CD4-positive, alpha-beta T cell treated with Interleukin-17A for 4 hours (primary cell): Measurements from ENCODE around the gene THSD1.
"Not testable (repeated sequence)": the region's sequence is repeated elsewhere in the genome, so short reads cannot be mapped to it uniquely, and the experiment has no call there.

Experiments
- DNase-seq: peaks from one replicate; pipeline ENCODE4 v3.0.0-alpha.2; 2020; ENCODE audit warnings: mixed read lengths

Gene THSD1

GRCh38 chr13:52408071-52408658 lies 2.2 kb upstream of the THSD1 start:
- DNase-seq, result not testable (repeated sequence)

GRCh38 chr13:52407436-52407835 lies 1.5 kb upstream of the THSD1 start:
- not testable (repeated sequence) for DNase-seq

- no peak for DNase-seq
These were observed 657 bp upstream of the THSD1 start for GRCh38 chr13:52406629-52407028.

GRCh38 chr13:52405369-52405766 lies 604 bp downstream of the THSD1 start:
- peak; percentile 3 for DNase-seq

- no peak for DNase-seq
These were observed 6.3 kb downstream of the THSD1 start for GRCh38 chr13:52399708-52400107.

GRCh38 chr13:52399046-52399445 lies 6.9 kb downstream of the THSD1 start:
- no peak for DNase-seq

GRCh38 chr13:52395704-52396103 lies 10.3 kb downstream of the THSD1 start:
- no peak for DNase-seq

- DNase-seq, result no peak
These were observed 11.4 kb downstream of the THSD1 start for GRCh38 chr13:52394586-52394985.

GRCh38 chr13:52393572-52394357 lies 12.2 kb downstream of the THSD1 start:
- DNase-seq, result no peak

- no peak for DNase-seq
These were observed 18.3 kb downstream of the THSD1 start for GRCh38 chr13:52387721-52388120.

- DNase-seq, result no peak
These were observed 20.1 kb downstream of the THSD1 start for GRCh38 chr13:52385870-52386269.

GRCh38 chr13:52383366-52383765 lies 22.6 kb downstream of the THSD1 start:
- no peak for DNase-seq

GRCh38 chr13:52378312-52378711 lies 27.7 kb downstream of the THSD1 start:
- DNase-seq, result no peak

- DNase-seq, result no peak
These were observed 28.1 kb downstream of the THSD1 start for GRCh38 chr13:52377898-52378297.

- no peak for DNase-seq
These were observed 31.0 kb downstream of the THSD1 start for GRCh38 chr13:52374873-52375411.

- DNase-seq, result no peak
These were observed 31.6 kb downstream of the THSD1 start for GRCh38 chr13:52374389-52374788.

GRCh38 chr13:52373277-52373676 lies 32.7 kb downstream of the THSD1 start:
- not testable (repeated sequence) for DNase-seq

- DNase-seq, result no peak
These were observed 34.2 kb downstream of the THSD1 start for GRCh38 chr13:52371736-52372247.

GRCh38 chr13:52366291-52366690 lies 39.7 kb downstream of the THSD1 start:
- no peak for DNase-seq

GRCh38 chr13:52362169-52362887 lies 43.6 kb downstream of the THSD1 start:
- DNase-seq, result not testable (repeated sequence)

GRCh38 chr13:52361225-52361624 lies 44.7 kb downstream of the THSD1 start:
- no peak for DNase-seq

GRCh38 chr13:52359534-52359933 lies 46.4 kb downstream of the THSD1 start:
- no peak for DNase-seq

GRCh38 chr13:52356327-52356726 lies 49.6 kb downstream of the THSD1 start:
- DNase-seq, result no peak
